HG03039 (cell line): ENCODE data around the gene SCN4B.

Source experiments
- ATAC-seq: cut with Tn5 transposase; IDR thresholded peaks from one replicate; pipeline ENCODE4 v1.9.1; 2021; ENCODE audit warnings: mild to moderate bottlenecking, moderate library complexity; ENCODE audit not compliant: unreplicated experiment

The SCN4B gene

DNA sequence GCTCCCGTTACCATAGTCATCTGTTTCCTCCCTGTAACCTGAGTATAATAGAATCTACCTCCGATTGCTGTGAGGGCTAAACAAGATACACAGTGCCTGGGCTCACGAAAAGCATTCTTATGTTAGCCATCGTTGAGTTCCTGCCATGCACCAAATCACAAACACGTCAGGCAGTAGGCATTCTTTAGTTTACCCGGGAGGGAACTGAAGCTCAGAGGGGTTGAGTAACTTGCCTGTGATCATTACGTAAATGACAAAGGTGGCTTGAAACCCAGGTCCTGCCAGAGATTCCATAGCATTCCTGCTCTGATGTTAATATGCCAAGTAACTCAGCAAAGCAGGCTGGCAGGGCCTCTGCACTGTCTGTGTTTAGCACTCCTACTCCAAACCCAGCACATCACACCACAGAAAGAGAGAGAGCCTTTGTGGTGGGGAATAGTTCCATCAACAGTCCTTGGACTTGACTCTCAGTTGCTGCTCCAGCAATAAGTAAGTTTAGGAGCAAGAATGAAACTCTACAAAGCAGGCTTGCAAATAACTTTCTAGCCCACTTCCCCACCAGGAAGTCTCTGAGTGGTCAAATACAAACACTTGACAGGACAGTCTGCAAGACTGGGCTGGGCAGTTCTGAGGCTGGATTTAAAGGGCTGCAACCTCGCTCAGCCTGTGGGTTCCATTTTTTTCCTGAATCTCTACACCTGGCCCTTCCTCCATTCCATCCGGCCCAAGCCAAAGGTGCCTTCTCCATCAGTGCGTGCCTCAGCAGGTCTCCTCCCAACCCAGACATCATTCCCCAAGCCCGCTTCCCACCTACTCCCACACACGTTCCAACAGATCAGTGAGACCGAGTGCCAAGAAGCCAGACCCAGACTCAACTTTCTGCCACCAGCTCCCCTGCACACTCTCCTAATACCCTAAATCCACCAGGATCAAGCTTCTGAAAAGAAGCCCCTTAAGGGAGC, 22.7 kb upstream of the SCN4B start:
- ATAC-seq: no peak

DNA sequence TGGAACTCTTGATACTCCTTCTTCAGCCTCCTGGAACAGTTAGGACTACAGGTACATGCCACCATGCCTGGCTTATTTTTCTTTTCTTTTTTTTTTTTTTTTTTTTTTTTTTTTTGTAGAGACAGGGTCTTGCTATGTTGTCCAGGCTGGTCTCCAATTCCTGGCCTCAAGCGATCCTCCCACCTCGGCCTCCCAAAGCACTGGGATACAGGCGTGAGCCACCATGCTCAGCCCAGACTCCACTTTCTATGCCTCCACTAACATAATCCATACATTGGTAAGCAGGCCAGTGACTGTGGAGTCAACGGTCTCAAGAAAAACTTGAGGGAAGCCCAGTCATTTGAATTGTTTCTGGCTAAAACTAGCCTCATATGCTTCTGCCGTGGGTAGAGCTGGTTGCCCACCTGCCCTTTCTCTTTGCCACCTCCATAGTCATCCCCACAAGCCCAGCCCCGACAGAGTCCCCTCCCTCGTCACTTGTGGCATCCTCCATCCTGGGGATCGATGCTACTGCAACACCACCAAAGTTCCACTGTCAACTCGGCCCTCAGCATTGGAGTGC, 21.5 kb upstream of the SCN4B start:
- ATAC-seq: no peak

DNA sequence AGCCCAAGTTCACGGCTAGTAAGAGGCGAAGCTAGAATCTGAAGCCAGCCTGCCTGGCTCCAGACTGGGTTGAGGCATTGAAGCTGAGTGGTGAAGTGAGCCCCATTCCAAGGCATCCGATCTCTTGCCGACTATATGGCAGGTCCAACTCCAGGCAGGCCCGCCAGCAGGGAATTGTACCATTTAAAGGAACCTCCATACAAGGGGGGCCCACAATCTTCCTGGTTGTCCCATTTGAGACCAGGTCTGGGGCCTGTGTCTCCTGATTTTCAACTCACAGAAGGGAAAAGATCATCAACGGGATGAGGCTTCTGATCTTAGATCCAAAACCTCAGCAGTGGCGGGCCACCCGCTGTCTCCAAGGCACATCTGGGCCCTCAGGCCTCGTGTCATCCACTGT, 19.7 kb upstream of the SCN4B start:
- ATAC-seq: no peak

GRCh38 chr11:118171269-118172062, 18.8 kb upstream of the SCN4B start:
- no peak for ATAC-seq

DNA sequence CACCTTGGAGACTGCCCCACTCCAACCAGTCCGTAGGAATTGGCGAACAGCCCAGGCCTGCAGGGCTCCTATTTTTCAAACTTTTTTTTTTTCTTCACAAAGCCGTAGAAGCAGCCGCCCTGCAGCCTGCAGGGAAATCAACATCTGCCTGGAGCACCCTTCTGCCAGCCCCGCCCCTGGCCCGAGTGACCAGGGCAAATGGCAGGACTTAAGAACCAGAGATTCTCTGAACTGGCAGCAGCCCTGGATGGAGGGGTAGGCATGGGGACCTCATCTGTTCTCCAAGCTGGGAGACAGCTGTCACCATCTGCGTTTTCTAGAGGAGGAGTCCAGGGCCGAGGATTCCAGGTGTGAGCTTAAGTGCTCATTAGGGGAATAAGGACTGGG, 18.3 kb upstream of the SCN4B start:
- ATAC-seq: no peak

DNA sequence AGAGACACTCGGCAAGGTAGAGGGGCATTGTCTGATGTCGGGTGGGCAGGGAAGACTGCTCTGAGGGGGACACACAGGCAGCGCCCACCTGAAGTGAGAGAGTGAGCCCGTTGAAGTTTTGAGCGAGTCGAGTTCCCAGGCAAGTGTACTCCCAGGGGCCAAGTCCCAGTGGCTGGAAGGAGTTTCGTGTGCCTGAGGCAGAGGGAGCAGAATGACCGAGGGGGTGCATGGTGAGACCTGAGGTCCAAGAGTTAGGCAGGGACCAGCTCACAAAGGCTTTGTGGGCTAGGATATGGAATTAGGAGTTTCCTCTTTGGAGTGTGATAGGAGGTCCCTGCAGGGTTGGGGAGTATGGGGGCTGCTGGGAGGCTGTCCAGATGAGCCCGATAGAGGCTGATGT, 17.6 kb upstream of the SCN4B start:
- no peak for ATAC-seq

- no peak for ATAC-seq
Observed at GRCh38 chr11:118169300-118170140, 16.9 kb upstream of the SCN4B start.

DNA sequence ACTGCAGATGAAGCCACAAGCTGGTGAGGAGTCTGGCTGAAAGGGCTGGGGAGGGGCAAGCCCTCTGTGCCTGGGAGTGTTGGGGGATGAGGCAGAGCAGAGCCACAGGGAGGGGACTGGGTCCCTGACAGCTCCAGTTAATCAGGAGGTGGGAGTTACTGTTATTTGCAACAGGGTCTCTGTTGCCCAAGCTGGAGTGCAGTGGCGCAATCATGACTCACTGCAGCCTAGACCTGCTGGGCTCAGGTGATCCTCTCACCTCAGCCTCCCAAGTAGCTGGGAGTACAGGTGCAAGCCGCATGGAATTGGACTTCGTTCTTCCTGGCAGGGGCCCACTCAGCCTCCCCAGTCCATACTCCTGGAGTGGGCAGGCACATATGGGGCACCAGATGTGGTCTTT, 16.1 kb upstream of the SCN4B start:
- no peak for ATAC-seq

- no peak for ATAC-seq
Observed at GRCh38 chr11:118168316-118168715, 15.7 kb upstream of the SCN4B start.

DNA sequence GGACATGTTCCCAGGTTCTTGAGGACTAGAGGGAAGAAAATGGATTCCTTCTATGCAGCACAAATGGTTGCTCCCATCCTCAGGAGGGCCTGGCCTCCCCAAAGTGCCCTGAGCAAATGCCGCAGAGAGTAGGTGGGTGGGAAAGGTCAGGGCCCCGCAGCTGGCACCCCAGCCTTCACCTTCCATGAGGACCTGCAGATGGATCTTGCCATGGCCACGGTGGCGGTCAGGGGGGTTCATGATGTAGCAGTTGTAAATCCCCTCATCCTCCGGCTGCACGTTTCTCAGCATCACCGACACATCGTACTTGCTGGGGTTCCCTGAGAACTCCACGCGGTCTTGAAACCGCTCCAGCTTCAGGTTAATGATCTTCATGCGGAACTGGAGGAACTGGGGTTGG, 15.3 kb upstream of the SCN4B start:
- ATAC-seq: no peak

- no peak for ATAC-seq
Observed at GRCh38 chr11:118167253-118167652, 14.6 kb upstream of the SCN4B start.

- ATAC-seq: no peak
Observed at GRCh38 chr11:118166641-118167040, 14.0 kb upstream of the SCN4B start.

GRCh38 chr11:118164885-118165284, 12.3 kb upstream of the SCN4B start:
- ATAC-seq: no peak

- no peak for ATAC-seq
Observed at GRCh38 chr11:118163494-118163893, 10.9 kb upstream of the SCN4B start.

- ATAC-seq: no peak
Observed at GRCh38 chr11:118162846-118163245, 10.2 kb upstream of the SCN4B start.

- ATAC-seq: no peak
Observed at GRCh38 chr11:118161786-118162185, 9.2 kb upstream of the SCN4B start.

GRCh38 chr11:118157186-118157895, 4.7 kb upstream of the SCN4B start:
- ATAC-seq: no peak

DNA sequence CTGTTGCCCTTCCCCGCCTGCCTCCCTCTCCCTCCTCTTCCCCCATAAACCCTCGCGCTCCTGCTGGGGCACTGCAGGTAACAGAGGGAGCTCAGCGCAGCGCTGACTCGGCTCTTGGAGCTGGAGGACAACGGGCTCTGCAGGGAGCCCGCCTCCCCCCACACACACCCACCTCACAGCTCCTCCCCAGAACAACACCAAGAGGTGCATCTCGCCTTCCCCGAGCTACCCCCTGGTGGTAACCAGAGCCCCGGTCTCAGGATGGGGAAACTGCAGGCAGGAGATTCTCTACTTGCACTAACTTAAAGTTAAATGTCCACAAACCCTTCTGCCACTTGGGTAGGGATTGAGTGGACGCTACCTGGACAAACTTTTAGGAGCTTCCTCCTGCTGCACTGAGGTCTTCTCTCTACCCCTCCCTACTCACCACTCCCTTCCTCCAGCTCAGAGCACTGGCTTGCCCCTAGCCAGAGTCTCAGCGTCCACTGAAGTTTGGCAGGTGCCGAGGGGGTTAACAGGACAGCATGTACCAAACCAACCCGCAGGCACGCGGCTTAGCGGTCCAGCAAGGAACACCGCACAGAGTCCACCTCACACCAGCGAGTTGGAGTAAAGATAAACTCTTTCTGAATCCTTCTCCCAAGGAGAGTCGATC, 4.0 kb upstream of the SCN4B start:
- ATAC-seq: no peak

- ATAC-seq: no peak
Observed at GRCh38 chr11:118155776-118156530, 3.3 kb upstream of the SCN4B start.
